Activated CD8-positive, alpha-beta T cell treated with anti-CD3 and anti-CD28 coated beads for 36 hours (primary cell): Measurements from ENCODE around the gene RBM17. TPM values are rescaled to one million over a fixed set of nuclear protein-coding genes. Genes with fewer than 3 reads are reported as not detected.

Experiments
- ATAC-seq: fragments of 200-7000 bp; cut with Tn5 transposase; one replicate; pipeline ENCODE4 v1.10.0; 2021; ENCODE audit warnings: mild to moderate bottlenecking, moderate library complexity
- CTCF ChIA-PET: fragments of 350-600 bp; sonication (Branson Sonifier 250); formaldehyde crosslinking; loops from one replicate; lab custom pipeline; 2021; ENCODE audit warnings: antibody characterized with exemption; lab: Charles Lee
- POLR2A ChIA-PET: fragments of 350-600 bp; sonication (Branson Sonifier 250); formaldehyde crosslinking; loops from one replicate; lab custom pipeline; 2021; ENCODE audit warnings: antibody characterized with exemption; lab: Charles Lee
- DNase-seq: peaks from one replicate; pipeline ENCODE4 v3.0.0-alpha.2; 2020
- H3K27ac Mint-ChIP-seq: one replicate; pipeline ENCODE4 v1.8.0; 2021; ENCODE audit warnings: mild to moderate bottlenecking, mixed read lengths
- H3K27me3 Mint-ChIP-seq: one replicate; pipeline ENCODE4 v1.8.0; 2021; ENCODE audit warnings: mixed read lengths
- H3K36me3 Mint-ChIP-seq: one replicate; pipeline ENCODE4 v1.8.0; 2021; ENCODE audit warnings: low read depth, mixed read lengths
- H3K4me1 Mint-ChIP-seq: one replicate; pipeline ENCODE4 v1.8.0; 2021; ENCODE audit warnings: low read depth, mixed read lengths
- H3K4me3 Mint-ChIP-seq: one replicate; pipeline ENCODE4 v1.8.0; 2021; ENCODE audit warnings: mild to moderate bottlenecking, moderate library complexity, mixed read lengths
- H3K9me3 Mint-ChIP-seq: one replicate; pipeline ENCODE4 v1.8.0; 2021; ENCODE audit warnings: mixed read lengths
- intact Hi-C: fragments of 100-400 bp; cut with micrococcal nuclease; formaldehyde crosslinking; loops from one replicate; pipeline ENCODE4 v1.10.0; 2022
- total RNA-seq, 2 experiments: library from RNA; stranded (reverse); gene quantifications; one replicate each; pipeline ENCODE4 v1.2.3, GENCODE V29; 2021
- TF ChIP-seq, protein P1 (sequence below): fragments of 200-600 bp; IDR thresholded peaks from one replicate; pipeline ENCODE4 v1.8.0; 2022; ENCODE audit warnings: antibody characterized with exemption, mild to moderate bottlenecking

The RBM17 gene
- total RNA-seq, 2 experiments from 2014 or later, result 284 to 285 TPM

DNA sequence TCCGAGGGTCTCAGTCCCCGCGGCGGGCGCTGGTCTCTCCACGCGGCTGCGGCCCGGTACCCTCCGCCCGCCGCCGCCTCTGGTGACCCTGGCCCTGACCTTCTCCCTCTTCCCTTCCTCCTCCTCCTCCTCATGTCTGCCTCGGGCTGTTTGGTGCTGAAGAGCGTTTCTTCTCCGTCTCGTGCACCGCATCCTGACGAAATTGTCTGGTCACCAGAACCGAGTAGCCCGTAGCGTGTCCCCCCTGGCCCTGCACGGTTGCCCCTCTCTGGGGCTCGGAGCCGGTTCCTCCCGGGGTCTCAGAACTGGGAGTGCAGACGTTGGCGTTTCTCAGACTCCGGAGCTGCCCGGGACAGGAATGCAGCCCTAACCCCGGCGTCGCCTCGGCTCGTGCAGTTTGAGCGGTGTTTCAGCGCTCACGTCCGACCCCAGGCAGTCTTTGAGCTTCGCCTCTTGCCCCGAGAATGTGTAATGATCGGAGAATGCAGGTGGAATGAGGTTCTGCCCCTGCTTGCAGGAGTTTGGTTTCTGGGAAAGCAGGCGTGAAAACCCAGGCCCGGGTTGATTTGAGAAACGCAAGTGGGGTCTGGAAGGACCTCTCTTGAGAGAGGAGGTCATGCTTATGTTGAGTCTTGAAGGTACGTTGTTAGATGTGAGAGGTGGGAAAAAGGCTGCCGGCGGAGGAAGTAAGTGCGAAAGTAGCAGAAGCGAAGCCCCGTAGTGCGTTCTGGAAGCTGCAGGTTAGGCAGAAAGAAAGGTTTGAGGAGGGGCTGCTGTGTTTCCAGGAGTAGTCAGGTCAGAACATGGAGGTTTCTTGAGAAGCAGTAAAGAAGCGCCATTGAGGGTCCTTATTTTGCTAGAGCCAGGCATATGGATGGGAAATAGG lies 743 bp downstream of the RBM17 start:
- H3K27ac Mint-ChIP-seq, result peak overlapping the region; percentile 81
- H3K4me3 Mint-ChIP-seq, result peak overlapping the region; percentile 84
- H3K9me3 Mint-ChIP-seq, result no peaks in the 10 kb centered on the region
- ATAC-seq, result no peak
- DNase-seq, result peak; percentile 48
- peaks cover 40% of the 10 kb centered on the region for H3K36me3 Mint-ChIP-seq
- ChIA-PET POLR2A (interaction anchor here (0.6 to 4.9 kb wide), 17 partner anchors 11 to 499 kb away, joined by 3 to 39 read pairs (median 5); partner anchors contain the start of genes IL2RA and PFKFB3), CTCF (interaction anchor here (0.7 to 3.4 kb wide), 15 partner anchors 12 to 312 kb away, joined by 3 to 11 read pairs (median 4); partner anchors contain the start of genes IL2RA and PFKFB3)
- TF ChIP-seq, protein P1, sequence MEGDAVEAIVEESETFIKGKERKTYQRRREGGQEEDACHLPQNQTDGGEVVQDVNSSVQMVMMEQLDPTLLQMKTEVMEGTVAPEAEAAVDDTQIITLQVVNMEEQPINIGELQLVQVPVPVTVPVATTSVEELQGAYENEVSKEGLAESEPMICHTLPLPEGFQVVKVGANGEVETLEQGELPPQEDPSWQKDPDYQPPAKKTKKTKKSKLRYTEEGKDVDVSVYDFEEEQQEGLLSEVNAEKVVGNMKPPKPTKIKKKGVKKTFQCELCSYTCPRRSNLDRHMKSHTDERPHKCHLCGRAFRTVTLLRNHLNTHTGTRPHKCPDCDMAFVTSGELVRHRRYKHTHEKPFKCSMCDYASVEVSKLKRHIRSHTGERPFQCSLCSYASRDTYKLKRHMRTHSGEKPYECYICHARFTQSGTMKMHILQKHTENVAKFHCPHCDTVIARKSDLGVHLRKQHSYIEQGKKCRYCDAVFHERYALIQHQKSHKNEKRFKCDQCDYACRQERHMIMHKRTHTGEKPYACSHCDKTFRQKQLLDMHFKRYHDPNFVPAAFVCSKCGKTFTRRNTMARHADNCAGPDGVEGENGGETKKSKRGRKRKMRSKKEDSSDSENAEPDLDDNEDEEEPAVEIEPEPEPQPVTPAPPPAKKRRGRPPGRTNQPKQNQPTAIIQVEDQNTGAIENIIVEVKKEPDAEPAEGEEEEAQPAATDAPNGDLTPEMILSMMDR, result no peak
- intact Hi-C loops, result loop anchor here (5.0 to 10.0 kb wide), 2 partner anchors 37 to 275 kb away; partner anchors contain the start of gene GDI2
- H3K27me3 Mint-ChIP-seq, result no peaks in the 10 kb centered on the region
- H3K4me1 Mint-ChIP-seq, result peaks cover 62% of the 10 kb centered on the region

DNA sequence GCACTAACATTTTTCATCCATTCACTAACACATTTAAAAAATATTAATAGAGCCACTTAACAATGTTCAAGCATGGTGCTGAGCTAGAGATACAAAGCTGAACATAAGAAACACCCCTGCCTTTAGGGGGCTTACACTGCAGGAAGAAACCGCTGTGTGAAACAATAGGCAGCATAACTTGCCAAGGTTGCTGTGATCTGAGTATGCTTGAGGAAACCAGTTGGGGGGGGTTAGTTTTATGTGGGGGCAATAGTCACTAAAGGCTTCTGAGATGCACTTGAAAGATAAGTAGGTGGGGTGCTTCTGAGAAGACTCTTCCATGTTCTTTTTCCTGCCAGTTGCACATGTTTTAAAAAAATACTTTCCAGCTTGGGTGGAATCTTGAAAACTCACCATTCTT lies 2.8 kb downstream of the RBM17 start:
- no peaks in the 10 kb centered on the region for H3K27me3 Mint-ChIP-seq

DNA sequence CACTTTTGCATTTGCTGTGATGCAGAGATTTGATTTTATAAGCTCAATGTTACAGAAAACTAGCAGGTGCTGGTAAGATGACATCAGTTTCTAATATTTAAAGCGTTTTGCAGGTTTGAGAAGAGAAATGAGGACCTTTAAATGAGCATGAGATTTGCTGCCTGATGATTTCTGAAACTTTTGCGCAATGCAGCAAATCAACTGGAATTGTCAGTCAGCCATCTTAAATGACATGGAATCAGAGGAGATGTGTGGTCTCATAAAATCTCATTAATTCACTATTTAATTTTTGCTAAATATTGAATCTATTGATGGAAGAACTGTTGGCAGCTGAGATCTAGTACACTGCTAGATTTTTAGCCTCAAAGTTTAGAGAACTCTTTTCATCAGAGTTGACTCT lies 3.9 kb downstream of the RBM17 start:
- TF ChIP-seq, protein P1, result no peak
- ATAC-seq (no peak), DNase-seq (no peak)
- ChIA-PET POLR2A (interaction anchor here (0.8 to 4.9 kb wide), 4 partner anchors 14 to 53 kb away, joined by 3 to 39 read pairs (median 20); partner anchors contain the start of gene IL2RA), CTCF (interaction anchor here (0.9 to 3.4 kb wide), 6 partner anchors 13 to 110 kb away, joined by 3 to 8 read pairs (median 4); partner anchors contain the start of gene PFKFB3)
- Mint-ChIP-seq H3K36me3 (peaks cover 65% of the 10 kb centered on the region), H3K27me3 (no peaks in the 10 kb centered on the region), H3K27ac (no peak overlapping the region), H3K9me3 (no peaks in the 10 kb centered on the region), H3K4me1 (peaks cover 63% of the 10 kb centered on the region), H3K4me3 (peak overlapping the region; percentile 84)
- intact Hi-C loops, result no loop called here

More for the DNA sequence above, 2.8 kb downstream of the RBM17 start:
- Mint-ChIP-seq H3K9me3 (no peaks in the 10 kb centered on the region), H3K36me3 (peaks cover 56% of the 10 kb centered on the region), H3K4me1 (peaks cover 68% of the 10 kb centered on the region), H3K27ac (peak overlapping the region; percentile 72), H3K4me3 (peak overlapping the region; percentile 84)
- ATAC-seq (peak; percentile 28), DNase-seq (peak; percentile 64)
- intact Hi-C loops, result no loop called here
- ChIA-PET CTCF (interaction anchor here (0.7 to 3.4 kb wide), 11 partner anchors 15 to 310 kb away, joined by 3 to 11 read pairs (median 3); no protein-coding TSS in a partner anchor), POLR2A (interaction anchor here (0.7 to 4.9 kb wide), 15 partner anchors 15 to 72 kb away, joined by 3 to 39 read pairs (median 4); partner anchors contain the start of gene IL2RA)
- TF ChIP-seq, protein P1, result no peak

DNA sequence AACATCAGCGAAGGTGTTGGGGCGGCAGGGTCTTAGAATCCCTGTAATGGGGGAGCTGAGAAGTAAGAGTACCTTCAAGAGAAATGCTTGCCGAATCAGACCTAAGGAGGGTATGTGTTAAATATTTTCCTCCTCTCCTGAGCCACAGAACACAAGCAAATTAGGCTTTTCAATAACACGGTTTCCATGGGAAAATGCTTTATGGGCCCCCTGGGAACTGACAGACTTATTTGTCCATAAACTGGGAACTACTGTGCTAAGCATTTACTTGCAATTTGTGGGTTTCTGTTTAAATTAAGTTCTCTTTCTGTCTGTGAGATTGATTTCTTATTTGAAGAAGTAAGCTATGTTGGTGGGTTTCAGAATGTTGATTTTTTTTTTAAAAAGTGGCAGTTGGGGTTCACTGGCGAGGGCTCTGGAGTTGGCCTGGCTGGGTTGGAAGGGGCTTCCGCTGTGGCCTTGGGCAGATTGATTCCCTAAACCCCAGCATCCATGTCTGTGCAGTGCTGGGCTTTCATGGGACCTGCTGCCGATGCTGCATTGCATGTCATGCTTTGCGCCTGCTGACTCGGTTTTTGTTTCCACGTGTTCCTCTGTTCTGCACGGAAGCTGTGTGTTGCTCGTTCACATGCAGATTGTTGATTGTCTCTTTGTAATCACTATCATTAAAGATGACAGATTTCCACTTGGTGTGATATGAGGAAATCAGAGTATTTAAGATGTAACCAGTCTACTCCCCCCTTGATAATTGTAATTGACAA lies 7.2 kb downstream of the RBM17 start:
- peaks cover 64% of the 10 kb centered on the region for H3K4me1 Mint-ChIP-seq
- DNase-seq, result no peak
- TF ChIP-seq, protein P1, result no peak
- H3K4me3 Mint-ChIP-seq, result no peak overlapping the region
- H3K9me3 Mint-ChIP-seq, result no peaks in the 10 kb centered on the region
- H3K27me3 Mint-ChIP-seq, result no peaks in the 10 kb centered on the region
- POLR2A ChIA-PET, result interaction anchor here (0.7 to 1.3 kb wide), 7 partner anchors 10 to 112 kb away, joined by 3 to 5 read pairs (median 3); partner anchors contain the start of gene IL2RA
- H3K27ac Mint-ChIP-seq, result peak overlapping the region; percentile 32
- peaks cover 72% of the 10 kb centered on the region for H3K36me3 Mint-ChIP-seq
- no peak for ATAC-seq
- CTCF ChIA-PET, result interaction anchor here (0.6 to 1.5 kb wide), 7 partner anchors 10 to 326 kb away, joined by 3 to 4 read pairs (median 4); partner anchors contain the start of gene PFKFB3
- intact Hi-C loops, result no loop called here
